HG03039 (cell line): ENCODE results near the gene SSNA1.

Experiments used
- ATAC-seq: cut with Tn5 transposase; IDR thresholded peaks from one replicate; pipeline ENCODE4 v1.9.1; 2021; ENCODE audit warnings: mild to moderate bottlenecking, moderate library complexity; ENCODE audit not compliant: unreplicated experiment

Gene SSNA1

DNA sequence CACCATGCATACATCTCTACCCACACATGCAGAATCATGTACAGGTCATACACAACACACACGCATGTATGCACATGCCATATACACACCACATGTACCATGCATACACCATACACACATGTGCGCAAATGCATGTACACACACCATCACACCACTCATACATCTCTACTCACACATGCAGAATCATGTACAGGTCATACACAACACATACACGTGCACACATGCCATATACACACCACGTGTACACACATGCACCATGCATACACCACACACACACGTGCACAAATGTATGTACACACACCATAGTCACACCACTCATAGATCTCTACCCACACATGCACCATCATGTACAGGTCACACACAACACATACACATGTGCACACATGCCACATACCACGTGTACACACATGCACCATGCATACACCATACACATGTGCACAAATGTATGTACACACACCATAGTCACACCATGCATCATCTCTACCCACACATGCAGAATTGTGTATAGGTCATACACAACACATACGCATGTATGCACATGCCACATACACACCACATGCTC is 35.6 kb upstream of the SSNA1 start:
- ATAC-seq, result no peak

DNA sequence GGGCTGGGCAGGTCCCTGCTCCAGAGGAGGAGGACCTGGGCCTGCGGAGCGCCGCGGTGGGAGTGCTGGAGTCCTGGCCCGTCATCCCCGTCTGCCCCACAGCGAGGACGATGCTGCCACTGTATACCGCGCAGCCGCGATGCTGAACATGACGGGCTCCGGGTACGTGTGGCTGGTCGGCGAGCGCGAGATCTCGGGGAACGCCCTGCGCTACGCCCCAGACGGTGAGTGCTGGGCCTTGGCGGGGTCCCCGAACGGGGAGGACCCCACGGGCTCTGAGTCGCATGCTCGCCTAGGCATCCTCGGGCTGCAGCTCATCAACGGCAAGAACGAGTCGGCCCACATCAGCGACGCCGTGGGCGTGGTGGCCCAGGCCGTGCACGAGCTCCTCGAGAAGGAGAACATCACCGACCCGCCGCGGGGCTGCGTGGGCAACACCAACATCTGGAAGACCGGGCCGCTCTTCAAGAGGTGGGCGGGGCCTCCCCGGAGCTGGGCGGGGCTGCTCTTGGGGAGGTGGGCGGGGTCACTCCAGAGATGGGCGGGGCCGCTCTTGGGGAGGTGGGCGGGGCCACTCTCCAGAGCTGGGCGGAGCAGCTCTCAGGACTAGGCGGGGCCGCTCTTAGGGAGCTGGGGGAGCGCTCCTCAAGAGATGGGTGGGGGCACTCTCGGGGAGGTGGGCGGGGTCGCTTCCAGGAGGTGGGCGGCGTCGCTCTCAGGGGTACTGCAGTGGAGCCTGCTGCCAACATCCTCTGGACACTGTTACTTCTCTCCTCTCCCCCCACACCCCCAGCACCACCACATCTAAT is 31.7 kb upstream of the SSNA1 start:
- no peak for ATAC-seq

GRCh38 chr9:137157618-137158415 is 30.7 kb upstream of the SSNA1 start:
- no peak for ATAC-seq

DNA sequence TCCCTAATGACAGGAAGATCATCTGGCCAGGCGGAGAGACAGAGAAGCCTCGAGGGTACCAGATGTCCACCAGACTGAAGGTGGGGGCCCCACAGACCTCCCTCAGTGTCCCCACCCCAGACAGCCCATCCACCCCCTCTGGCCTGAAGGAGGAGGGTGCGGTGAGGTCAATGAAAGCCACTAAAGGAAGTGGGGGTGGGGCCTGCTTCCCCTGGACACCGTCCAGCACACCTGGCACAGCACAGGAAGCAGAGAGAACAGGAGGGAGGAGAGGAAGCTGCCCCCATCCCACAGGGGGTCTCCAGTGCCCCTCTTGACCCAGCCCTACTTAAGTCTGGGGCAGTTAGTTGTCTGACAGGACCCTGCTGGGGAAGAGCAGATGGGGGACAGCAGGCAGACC is 29.9 kb upstream of the SSNA1 start:
- ATAC-seq, result no peak

DNA sequence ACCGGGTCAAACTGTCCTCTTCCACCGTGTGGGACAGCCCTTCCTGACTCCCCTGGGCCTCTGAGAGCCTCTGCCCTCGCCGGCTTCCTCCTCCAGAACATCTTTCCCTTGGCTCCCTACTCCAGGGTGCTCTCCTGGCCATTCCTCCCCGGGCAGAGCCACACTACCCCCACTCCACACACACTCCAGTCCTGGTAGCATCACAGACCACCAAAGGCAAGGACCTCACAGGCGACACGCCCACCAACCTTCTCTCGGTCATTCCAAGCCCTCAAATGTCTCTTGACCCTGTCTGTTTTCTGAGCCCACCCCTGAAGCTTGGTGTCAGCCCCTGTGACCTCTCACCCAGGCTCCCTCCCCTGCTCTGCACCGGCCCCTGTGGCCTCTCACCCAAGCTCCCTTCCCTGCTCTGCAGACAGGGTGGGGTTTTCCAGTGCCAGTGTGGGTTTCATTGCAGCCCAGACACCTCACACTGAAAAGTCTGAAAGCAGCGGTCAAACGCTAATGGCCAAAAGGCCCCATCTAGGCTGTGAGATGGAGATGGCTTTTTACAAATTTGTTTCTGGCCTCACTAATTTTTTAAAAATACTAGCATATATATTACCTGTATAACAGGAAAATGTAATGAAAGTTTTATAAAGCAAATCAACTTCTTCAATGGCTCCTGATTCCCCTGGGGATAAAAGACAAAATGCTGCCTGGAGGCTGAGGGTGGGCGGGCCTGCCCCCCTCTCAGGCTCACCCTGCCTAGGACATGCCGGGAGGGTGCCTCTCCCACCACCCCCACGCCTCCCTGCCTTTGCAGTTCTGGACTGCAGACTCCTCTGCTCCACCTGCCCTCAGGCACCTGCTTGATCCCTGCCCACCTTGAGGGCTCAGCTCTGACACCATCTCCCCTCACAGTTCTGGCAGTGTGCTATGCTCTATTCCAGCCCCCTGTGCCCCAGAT is 29.1 kb upstream of the SSNA1 start:
- no peak for ATAC-seq

- no peak for ATAC-seq
Observed at GRCh38 chr9:137160054-137160425, 28.4 kb upstream of the SSNA1 start.

DNA sequence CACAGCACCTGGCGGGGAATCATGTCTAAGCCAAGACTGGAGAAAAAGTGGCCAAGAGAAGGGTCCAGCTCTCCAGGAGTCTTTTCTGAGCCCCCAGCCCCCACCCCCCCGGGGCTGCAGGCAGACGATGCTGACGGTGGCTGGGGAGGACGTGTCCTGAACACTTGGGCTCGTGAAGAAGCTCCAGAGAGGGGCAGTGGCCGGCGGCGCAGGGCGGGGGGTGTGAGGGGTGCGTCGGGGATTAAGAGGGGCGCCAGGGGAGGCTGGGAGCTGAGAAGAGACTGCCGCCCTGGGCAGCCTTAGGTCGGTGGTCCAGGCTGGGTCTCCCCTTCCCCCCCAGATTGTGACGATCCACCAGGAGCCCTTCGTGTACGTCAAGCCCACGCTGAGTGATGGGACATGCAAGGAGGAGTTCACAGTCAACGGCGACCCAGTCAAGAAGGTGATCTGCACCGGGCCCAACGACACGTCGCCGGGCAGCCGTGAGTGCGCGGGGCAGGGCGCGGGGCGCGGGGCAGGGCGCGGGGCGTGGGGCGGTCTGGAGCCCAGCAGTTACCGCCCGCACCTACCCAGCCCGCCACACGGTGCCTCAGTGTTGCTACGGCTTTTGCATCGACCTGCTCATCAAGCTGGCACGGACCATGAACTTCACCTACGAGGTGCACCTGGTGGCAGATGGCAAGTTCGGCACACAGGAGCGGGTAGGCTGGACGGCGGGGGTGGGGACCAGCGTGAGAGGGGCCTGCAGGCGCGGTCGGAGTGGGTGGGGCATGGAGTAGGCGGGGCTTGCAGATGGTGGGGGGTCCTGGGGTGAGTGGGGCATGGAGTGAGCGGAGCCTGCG is 27.5 kb upstream of the SSNA1 start:
- ATAC-seq, result no peak

DNA sequence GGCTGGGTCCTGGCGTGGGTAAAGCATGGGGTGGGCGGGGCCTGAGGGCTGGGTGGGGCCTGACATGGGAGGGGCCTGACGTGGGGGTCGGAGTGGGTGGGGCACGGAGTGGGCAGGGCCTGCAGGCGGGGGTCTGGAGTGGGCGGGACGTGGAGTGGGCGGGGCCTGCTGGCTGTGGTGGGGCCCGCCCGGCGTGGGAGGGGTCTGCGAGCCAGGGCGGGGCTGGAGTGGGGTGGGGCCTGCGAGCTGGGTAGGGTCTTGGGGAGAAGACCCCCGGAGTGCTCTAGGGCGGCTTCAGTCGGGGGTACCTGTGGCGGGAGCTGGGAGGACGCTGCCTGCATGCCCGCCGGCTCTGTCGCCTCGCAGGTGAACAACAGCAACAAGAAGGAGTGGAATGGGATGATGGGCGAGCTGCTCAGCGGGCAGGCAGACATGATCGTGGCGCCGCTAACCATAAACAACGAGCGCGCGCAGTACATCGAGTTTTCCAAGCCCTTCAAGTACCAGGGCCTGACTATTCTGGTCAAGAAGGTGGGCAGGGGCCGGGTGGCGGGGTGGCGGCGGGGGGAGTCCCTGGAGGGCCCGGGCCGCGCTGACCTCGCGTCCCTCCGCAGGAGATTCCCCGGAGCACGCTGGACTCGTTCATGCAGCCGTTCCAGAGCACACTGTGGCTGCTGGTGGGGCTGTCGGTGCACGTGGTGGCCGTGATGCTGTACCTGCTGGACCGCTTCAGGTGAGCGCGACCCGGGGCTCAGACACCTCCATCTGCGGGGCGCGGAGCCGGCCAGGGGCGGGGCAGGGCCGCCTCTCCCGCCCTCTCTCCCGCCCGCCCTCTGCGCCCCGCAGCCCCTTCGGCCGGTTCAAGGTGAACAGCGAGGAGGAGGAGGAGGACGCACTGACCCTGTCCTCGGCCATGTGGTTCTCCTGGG is 26.7 kb upstream of the SSNA1 start:
- ATAC-seq, result no peak

- ATAC-seq, result no peak
Observed at GRCh38 chr9:137162505-137163364, 25.7 kb upstream of the SSNA1 start.

DNA sequence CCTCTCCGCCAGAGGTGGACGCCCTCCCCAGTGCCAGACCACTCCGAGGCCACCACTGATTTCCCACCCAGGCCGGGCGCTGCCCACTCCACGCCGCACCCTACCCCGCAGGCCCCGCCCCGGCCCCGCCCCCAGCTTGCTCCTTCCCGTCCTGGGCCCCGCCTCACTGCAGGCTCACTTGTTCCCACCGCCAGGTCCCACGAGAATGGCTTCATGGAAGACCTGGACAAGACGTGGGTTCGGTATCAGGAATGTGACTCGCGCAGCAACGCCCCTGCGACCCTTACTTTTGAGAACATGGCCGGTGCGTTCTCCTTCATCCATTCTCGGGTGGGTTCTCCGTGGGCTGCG is 25.1 kb upstream of the SSNA1 start:
- no peak for ATAC-seq

DNA sequence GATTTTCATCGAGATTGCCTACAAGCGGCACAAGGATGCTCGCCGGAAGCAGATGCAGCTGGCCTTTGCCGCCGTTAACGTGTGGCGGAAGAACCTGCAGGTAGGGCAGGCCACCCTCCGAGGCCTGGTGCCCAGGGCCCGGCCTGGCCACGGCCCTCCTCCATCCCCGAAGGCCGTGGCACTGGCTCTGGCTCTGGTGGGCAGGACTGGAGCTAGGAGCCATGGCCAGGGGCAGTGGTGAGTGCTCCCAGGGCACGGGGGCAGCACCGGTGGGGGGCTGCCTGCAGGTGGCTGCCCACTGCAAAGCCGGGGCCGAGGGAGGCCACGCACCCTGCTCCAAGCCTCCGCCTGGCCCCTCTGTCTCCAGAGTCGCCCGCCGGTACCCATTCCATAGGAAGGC is 24.7 kb upstream of the SSNA1 start:
- ATAC-seq, result no peak

GRCh38 chr9:137164370-137165249 is 23.9 kb upstream of the SSNA1 start:
- no peak for ATAC-seq

DNA sequence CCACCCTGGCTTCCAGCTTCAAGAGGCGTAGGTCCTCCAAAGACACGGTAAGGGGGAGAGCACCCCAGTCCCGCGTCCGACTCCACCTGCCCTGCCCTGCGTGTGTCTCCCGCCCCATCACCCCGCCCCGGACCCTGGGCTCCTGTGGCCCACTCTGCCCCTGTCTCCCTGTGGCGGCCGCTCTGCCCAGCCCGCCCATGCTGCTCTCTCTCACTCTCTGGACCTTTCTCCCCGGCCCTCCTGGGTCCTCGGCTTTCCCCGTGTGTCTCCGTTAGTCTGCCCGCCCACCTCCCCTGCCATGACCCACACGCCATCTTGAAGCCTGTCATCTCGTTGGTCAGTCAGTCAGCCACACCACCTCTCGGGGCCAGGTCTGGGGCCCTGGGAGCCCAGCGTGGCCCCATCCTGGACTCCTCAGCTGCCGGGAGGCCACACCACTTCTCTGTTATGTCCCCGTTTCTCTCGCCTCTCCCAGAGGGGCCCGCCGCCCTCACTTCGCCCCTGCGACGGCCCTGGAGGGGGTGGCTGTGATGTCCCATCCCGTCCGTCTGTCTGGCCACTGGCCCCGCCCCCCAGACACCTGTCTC is 23.1 kb upstream of the SSNA1 start:
- no peak for ATAC-seq

GRCh38 chr9:137166380-137167229 is 21.9 kb upstream of the SSNA1 start:
- no peak for ATAC-seq

DNA sequence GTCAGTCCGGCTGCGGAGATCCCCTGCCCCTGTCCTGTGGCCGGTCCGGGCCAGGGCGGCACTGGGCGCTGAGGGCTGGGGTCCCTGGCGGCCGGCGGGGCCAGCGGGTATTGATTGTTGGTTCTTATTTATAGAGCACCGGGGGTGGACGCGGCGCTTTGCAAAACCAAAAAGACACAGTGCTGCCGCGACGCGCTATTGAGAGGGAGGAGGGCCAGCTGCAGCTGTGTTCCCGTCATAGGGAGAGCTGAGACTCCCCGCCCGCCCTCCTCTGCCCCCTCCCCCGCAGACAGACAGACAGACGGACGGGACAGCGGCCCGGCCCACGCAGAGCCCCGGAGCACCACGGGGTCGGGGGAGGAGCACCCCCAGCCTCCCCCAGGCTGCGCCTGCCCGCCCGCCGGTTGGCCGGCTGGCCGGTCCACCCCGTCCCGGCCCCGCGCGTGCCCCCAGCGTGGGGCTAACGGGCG is 21.2 kb upstream of the SSNA1 start:
- ATAC-seq, result no peak
